NCI-H2107 (cell line): ENCODE data around the gene TCP11.

ENCODE experiments used
- DNase-seq: peaks from one replicate; lab custom pipeline; 2025; lab: John Stamatoyannopoulos, UW

TCP11 gene

GRCh38 chr6:35092362-35093117 lies 48.6 kb downstream of the TCP11 start:
- DNase-seq = no peak

- no peak for DNase-seq
These were observed 49.6 kb downstream of the TCP11 start for GRCh38 chr6:35091346-35092083.

GRCh38 chr6:35090734-35091133 lies 50.4 kb downstream of the TCP11 start:
- DNase-seq = no peak

GRCh38 chr6:35089935-35090505 lies 51.1 kb downstream of the TCP11 start:
- DNase-seq = no peak

- no peak for DNase-seq
These were observed 51.8 kb downstream of the TCP11 start for GRCh38 chr6:35089216-35089934.

- no peak for DNase-seq
These were observed 52.6 kb downstream of the TCP11 start for GRCh38 chr6:35088281-35089215.

GRCh38 chr6:35087361-35088280 lies 53.5 kb downstream of the TCP11 start:
- no peak for DNase-seq

GRCh38 chr6:35086636-35087360 lies 54.3 kb downstream of the TCP11 start:
- DNase-seq = no peak

GRCh38 chr6:35086282-35086632 lies 54.9 kb downstream of the TCP11 start:
- DNase-seq = no peak

GRCh38 chr6:35085359-35086281 lies 55.5 kb downstream of the TCP11 start:
- DNase-seq = no peak

- no peak for DNase-seq
These were observed 56.5 kb downstream of the TCP11 start for GRCh38 chr6:35084511-35085203.

- no peak for DNase-seq
These were observed 57.1 kb downstream of the TCP11 start for GRCh38 chr6:35084041-35084491.

GRCh38 chr6:35083507-35083906 lies 57.6 kb downstream of the TCP11 start:
- no peak for DNase-seq

- DNase-seq = no peak
These were observed 58.3 kb downstream of the TCP11 start for GRCh38 chr6:35082733-35083403.

- DNase-seq = no peak
These were observed 59.0 kb downstream of the TCP11 start for GRCh38 chr6:35082046-35082732.

GRCh38 chr6:35081426-35081851 lies 59.7 kb downstream of the TCP11 start:
- no peak for DNase-seq
